ENCODE results near the gene TRIM62.
"Not testable (repeated sequence)": the region's sequence is repeated elsewhere in the genome, so short reads cannot be mapped to it uniquely, and the experiment has no call there.

The TRIM62 gene

DNA sequence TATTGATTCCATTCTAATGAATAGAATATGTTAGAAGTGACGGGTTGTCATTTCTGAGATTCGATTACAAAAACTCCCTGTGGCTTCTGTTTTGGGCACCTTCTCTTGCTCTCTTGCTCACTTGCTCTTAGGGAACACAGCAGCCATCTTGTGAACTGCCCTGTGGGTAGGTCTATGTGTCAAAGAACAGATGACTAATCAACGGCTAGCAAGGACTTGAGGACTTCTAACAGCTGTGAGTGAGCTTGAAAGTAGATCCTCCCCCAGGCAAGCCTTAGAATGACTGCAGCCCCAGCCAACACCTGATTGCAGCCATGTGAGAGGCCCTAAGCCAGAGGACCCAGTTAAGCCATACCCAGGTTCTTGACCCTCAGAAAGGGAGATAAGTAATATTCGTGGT lies 51.5 kb downstream of the TRIM62 start:
- DNase-seq, result no peak

DNA sequence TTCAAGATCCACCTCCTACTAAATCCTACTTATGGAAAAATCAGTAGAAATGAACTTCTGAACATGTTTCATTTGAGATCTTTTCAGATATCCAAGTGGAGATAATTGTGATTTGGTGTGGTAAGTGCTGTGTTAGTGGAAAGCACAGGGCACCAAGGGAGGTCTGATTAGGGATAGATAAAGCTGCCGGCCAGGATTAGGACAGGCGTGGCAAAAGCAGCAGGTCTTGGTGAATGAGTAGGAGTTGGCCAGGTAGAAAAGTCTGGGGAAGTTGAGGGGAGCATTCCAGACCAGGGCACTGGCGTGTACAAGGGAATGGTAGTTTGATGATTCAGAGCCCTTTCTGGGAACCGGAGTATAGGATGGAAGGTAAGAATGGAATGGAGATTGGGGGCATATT lies 53.1 kb downstream of the TRIM62 start:
- no peak for DNase-seq

DNA sequence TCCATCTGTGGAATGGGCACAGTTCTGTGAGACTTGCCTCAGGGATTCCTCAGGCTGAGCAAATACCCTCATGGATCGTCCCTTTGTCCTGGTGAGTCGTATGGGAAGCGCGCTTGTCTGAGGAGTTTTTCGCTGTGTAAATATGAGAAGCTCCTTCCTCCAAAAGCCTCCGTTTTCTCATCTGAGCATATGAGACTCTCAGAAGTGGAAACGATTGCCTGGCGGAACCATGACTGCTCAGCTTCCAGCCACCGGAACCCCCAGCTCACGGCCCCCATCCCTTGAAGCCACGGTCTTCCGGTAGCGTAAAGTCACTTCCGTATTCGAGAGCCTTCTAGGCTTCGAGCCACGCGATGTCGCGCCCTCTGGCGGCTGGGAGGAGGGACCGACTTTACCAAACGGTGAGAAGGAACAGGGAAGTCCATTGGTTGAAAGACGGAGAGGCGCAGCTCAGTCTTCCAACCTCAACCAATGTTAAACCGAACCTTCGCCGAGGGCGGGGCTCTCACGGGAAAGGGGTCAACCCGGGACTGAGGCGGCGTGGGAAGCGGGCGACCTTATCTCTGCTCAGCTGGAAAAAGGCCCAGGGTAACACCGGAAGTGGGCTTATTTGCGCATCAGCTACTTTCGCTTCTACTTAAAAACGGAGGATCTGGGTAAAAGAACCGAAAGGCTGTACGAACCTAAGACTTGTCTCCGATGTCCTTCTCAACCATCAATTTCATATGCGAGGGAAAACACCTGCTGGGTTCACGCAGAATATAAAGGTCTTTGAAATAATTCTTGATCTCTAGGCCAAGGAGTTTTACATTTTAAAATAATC lies 54.6 kb downstream of the TRIM62 start:
- DNase-seq, result peak; percentile 98

- no peak for DNase-seq
Observed at GRCh38 chr1:33126411-33127000, 55.3 kb downstream of the TRIM62 start.

DNA sequence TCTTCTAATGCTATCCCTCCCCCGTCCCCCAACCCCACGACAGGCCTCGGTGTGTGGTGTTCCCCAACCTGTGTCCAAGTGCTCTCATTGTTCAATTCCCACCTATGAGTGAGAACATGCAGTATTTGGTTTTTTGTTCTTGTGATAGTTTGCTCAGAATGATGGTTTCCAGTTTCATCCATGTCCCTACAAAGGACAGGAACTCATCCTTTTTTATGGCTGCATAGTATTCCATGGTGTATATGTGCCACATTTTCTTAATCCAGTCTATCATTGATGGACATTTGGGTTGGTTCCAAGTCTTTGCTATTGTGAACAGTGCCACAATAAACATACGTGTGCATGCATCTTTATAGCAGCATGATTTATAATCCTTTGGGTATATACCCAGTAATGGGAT lies 57.2 kb downstream of the TRIM62 start:
- not testable (repeated sequence) for DNase-seq

DNA sequence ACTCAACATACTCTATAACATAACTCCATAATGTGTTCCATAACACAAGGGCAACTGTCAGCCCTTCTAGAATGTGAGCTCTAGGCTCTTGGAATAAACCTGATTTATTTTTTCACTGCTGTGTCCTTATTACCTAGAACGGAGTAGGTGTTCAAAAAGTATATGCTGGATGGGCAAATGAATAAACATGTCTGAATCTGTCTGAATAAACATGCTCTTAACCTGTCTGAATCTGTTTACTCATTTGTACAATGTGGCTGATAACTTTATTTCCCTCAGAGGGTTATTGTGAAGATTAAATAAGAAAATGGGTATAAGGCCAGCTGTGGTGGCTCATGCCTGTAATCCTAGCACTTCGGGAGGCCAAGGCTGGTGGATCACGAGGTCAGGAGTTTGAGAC lies 58.6 kb downstream of the TRIM62 start:
- no peak for DNase-seq

GRCh38 chr1:33122483-33123178 lies 59.2 kb downstream of the TRIM62 start:
- no peak for DNase-seq

GRCh38 chr1:33121728-33122127 lies 60.1 kb downstream of the TRIM62 start:
- no peak for DNase-seq

GRCh38 chr1:33120436-33121231 lies 61.2 kb downstream of the TRIM62 start:
- no peak for DNase-seq

GRCh38 chr1:33119532-33120217 lies 62.2 kb downstream of the TRIM62 start:
- no peak for DNase-seq

DNA sequence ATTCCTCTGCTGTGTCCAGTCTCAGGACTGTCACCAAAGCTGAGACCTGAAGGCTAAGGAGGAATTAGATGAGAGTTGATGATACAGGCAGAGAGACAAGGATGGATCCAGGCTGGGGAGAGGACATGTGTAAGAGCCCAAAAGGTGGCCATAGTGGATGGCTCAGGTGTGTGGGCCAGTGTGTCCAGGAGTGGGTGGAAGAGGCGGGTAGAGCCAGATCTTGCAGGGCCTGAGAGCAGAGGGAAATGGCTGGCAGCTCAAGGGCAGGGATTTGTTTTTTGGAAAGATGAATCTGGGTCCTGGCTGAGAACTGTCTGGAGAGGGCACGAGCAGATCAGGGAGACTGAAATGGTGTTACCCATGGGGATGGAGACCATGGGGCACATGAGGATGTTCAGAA lies 62.8 kb downstream of the TRIM62 start:
- DNase-seq, result no peak

GRCh38 chr1:33118274-33118673 lies 63.6 kb downstream of the TRIM62 start:
- no peak for DNase-seq

DNA sequence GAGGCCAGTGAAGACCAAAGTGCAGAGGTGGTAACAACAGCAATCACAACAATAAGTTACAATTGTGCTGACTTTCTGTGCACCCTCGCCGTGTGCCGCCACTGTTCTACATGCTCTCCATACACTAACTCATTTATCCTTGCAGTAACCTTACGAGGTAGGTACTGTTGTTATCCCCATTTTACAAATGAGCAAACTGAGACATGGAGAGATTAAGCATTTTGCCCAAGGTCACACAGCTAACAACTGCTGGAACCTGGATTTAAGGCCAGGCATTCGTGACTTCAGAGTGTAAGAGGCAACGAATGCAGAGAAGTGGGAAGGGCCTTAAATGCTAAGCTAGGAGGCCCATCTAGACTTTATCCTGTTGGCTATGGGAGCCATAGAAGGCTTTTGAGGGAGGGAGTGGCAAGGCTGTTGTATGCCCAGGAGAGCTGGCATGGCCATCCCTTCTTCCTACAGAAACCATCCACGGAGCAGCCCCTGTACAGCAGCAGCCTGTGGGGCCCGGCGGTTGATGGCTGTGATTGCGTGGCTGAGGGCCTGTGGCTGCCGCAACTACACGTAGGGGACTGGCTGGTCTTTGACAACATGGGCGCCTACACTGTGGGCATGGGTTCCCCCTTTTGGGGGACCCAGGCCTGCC lies 64.3 kb downstream of the TRIM62 start:
- DNase-seq, result no peak

DNA sequence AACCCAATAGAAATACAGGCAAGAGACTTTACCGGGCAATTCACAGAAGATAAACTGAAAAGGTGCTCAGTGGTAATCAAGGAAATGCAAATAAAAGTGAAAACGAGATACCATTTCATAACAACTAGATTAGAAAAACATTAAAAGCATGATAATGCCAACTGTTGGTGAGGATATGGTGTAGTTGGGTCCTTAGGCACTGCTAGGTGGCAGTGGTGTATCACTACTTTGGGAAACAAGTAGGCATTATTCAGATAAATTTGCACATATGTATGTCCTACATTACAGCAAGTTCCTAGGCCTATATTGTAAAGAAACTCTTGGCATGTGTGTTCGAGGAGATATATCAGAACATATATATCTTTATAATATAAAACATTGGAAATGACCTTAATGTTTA lies 69.9 kb downstream of the TRIM62 start:
- DNase-seq, result no peak

DNA sequence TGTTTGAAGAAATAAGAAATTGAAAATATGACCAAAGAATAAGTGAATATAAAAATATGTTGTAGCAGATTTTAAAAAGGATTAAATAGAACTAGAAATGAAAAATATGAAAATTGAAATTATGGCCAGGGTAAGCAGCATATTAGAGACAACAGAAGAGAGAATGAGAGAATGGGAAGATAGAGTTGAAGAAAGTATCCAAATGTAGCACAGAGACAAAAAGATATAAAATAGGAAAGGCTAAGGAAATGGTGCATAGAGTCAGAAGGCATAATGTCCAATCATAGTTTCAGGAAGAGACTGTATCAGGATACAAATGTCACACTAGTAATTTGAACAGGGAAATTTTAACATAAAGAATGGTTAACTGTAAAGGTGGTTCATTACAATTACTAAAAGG lies 71.4 kb downstream of the TRIM62 start:
- DNase-seq, result no peak

- not testable (repeated sequence) for DNase-seq
Observed at GRCh38 chr1:33100119-33100415, 81.8 kb downstream of the TRIM62 start.

DNA sequence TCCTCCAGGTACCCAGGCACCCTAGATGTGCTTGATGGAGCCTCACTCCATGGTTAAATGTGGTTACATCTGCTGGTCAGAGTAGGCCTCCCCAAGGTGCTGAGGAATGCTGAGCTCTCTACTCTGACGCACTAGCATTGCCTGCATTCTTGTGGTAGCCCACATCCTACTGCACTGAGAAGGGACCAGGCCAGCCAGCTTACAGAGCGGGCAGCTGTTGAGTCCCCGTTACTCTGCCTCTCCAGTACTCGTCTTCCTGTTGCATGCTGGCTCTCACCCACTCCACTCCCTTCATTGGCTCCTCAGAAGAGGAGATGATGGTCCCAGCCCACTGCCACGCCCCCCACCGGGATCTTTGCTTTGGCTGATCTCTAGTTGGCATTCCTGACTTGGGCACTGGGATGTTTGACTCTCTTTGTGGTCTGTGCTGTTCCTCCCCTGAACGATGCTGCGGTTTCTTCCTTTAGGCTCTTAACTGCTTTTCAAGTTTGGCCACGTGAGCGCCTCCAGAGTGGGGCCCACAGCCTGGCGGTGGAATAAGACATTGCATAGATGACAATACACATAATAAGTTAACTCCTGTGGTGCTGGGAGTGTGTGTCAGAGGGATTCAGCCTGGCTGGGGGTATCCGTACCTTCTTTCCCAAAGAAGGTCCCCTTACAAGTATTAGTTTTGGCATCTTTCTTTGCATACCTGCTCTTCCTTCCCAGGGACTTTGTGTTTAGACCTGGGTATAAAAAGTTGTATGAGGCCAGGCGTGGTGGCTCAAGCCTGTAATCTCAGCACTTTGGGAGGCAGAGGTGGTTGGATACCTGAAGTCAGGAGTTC lies 82.3 kb downstream of the TRIM62 start:
- DNase-seq, result peak; percentile 38

DNA sequence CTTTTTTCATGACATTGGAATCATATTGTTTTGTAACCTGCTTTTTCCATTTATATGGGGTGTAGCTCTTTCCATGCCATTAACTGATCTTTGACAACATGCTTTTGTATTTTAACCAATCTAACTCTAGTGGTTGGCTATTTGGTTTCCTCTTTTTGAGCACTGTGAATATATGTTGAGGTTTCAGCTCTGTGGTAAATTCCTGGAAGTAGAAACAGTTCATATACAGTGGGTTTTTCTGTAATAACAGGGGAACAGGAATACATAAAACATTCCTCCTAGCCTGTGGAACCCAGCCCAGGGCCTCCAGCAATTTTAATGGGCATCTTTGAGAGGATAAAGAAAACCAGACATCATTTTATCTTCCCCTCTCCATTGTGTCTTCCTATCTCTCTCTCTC lies 83.5 kb downstream of the TRIM62 start:
- DNase-seq, result no peak

- DNase-seq, result no peak
Observed at GRCh38 chr1:33097762-33098161, 84.1 kb downstream of the TRIM62 start.

DNA sequence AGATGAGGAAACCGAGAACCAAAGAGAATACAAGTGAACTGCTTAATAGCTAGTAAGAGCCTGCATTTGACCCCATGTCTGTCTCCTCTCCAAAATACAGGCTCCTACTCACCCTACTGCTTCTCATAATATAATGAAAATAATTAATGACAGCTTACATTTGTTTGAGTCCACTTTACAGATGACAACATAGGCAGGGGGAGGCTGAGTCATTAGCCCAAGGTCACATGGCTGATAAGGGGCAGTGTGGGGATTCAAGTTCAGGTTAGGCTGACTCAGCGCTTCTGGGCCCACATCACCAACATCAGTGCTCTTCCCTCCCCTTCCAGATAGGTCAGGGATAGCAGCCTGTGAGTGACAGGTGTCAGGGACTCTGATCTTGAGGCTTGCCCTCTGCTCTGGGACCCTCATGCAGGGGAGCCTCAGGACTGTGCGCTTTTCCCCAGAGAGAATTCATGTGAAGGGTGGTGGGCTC lies 84.7 kb downstream of the TRIM62 start:
- DNase-seq, result no peak

DNA sequence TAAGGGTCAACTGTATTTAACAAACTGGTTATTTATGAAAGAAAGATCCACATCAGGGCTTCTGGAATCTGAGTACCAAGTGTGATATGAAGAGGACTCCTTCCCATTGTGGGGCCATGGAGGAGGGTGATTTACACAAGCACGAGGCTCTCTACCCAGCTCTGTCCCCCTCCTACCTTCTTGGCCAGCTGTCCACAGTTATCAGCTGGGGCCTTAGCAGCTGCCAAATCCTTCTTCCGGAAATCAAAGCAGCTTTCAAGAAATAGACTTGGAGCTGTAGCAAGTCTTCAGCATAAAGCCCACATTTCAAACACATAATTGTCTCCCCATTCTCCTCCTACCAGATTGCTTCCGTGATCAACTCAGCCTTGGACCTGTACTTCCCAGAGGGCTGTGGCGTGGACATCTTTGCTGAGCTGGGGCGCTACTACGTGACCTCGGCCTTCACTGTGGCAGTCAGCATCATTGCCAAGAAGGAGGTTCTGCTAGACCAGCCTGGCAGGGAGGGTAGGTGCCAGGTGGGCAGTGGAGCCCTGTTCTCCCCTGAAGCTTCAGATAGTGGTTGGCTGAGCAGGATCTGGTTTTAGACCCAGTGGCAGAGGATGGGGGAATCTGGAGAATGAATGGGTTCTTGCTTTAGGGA lies 85.4 kb downstream of the TRIM62 start:
- DNase-seq, result no peak
